Measurements from ENCODE around the gene SGPP1.
"Not testable (repeated sequence)": the region's sequence is repeated elsewhere in the genome, so short reads cannot be mapped to it uniquely, and the experiment has no call there.

SGPP1 gene

DNA sequence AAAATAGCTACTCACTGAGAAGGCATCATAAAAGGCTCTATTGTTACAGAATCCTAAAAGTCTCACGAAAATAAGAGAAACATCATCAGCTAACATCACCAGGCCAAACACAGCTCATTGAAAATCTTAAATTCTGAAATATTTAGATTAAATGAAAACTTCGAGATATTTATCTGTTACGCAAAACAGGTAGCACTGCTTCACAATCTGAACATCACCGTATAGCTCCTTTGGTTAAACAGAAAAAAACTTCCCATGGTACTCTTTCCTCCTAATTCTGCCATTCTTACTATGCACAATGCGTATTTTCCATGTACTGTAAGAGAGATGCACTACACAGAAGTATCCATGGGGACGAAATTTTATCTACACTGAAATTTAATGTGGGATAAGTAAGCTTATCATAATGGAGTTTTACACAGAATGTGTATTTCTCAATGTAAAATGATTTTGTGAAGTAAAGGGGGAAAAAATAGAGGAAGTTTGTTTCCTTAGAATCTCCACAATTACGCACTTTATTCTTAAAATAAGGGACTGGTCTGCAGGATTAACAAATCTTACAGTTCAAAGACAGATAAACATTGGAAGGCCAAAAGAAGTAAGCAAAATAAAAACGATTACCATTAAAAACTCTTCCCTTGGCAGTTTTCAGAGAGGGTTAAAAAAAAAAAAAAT lies 1.9 kb downstream of the SGPP1 start:
- peak overlapping the region; percentile 84 to 98 for H3K4me3 ChIP-seq (ENCODE audit: low read depth in 1 of 2, low read length in 2 of 2)
- peak overlapping the region; percentile 5 for H3K27ac ChIP-seq (ENCODE audit: low read length)
- no peaks in the 10 kb centered on the region for H3K9me3 ChIP-seq (ENCODE audit: control insufficient read depth in 1 of 2, low read length in 2 of 2)
- peaks cover 13% of the 10 kb centered on the region in 2 donors for H3K4me1 ChIP-seq (ENCODE audit: control insufficient read depth in 1 of 2, insufficient read depth in 2 of 2, low read length in 2 of 2)
- H3K36me3 ChIP-seq (ENCODE audit: control insufficient read depth in 1 of 2, insufficient read depth in 2 of 2, low read length in 2 of 2), result no peaks in the 10 kb centered on the region
- no peaks in the 10 kb centered on the region for H3K27me3 ChIP-seq (ENCODE audit: low read depth, low read length)

DNA sequence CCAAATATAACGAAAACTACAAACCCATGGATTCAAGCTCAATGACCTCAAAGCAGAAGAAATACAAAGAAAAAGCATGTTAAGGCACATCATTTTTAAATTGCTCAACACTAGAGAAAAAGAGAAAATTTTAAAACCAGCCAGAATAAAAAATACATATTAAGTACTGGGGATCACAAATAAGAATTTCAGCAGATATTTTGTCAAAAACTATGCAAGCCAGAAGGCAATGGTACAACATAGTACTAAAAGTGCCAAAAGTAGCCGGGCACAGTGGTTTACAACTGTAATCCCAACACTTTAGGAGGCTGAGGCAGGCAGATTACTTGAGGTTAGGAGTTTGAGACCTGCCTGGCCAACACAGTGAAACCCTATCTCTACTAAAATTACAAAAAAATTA lies 10.2 kb downstream of the SGPP1 start:
- Histone ChIP-seq H3K27ac (ENCODE audit: low read length) (no peak overlapping the region), H3K27me3 (ENCODE audit: low read depth, low read length) (no peaks in the 10 kb centered on the region), H3K9me3 (ENCODE audit: control insufficient read depth in 1 of 2, low read length in 2 of 2) (peaks cover 13 to 14% of the 10 kb centered on the region in 2 donors), H3K4me3 (ENCODE audit: low read depth in 1 of 2, low read length in 2 of 2) (no peak overlapping the region), H3K4me1 (ENCODE audit: control insufficient read depth in 1 of 2, insufficient read depth in 2 of 2, low read length in 2 of 2) (no peaks in the 10 kb centered on the region), H3K36me3 (ENCODE audit: control insufficient read depth in 1 of 2, insufficient read depth in 2 of 2, low read length in 2 of 2) (no peaks in the 10 kb centered on the region)

DNA sequence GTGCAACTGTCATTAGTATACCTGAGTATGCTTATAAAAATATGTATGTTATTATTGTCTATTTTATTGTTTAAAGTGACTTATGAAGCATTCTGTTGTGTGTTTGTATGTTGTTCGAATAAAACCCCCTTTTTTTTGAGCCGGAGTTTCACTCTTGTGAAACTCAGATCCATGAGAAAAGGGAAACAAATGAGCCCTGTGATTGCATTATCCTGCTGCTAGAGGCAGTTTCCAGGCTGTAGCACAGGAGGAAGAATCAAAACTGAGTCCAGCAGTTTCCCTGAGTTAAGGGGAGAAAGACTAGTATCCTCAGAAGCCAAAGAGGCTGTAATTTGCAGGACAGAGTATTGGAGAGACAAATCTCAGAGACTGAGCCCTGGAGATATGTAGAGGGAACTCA lies 12.5 kb downstream of the SGPP1 start:
- Histone ChIP-seq H3K27ac (ENCODE audit: low read length) (no peak overlapping the region), H3K4me3 (ENCODE audit: low read depth in 1 of 2, low read length in 2 of 2) (no peak overlapping the region), H3K9me3 (ENCODE audit: control insufficient read depth in 1 of 2, low read length in 2 of 2) (peaks cover 13 to 14% of the 10 kb centered on the region in 2 donors), H3K36me3 (ENCODE audit: control insufficient read depth in 1 of 2, insufficient read depth in 2 of 2, low read length in 2 of 2) (no peaks in the 10 kb centered on the region), H3K27me3 (ENCODE audit: low read depth, low read length) (no peaks in the 10 kb centered on the region), H3K4me1 (ENCODE audit: control insufficient read depth in 1 of 2, insufficient read depth in 2 of 2, low read length in 2 of 2) (peaks cover 0 to 3% of the 10 kb centered on the region in 2 donors)

DNA sequence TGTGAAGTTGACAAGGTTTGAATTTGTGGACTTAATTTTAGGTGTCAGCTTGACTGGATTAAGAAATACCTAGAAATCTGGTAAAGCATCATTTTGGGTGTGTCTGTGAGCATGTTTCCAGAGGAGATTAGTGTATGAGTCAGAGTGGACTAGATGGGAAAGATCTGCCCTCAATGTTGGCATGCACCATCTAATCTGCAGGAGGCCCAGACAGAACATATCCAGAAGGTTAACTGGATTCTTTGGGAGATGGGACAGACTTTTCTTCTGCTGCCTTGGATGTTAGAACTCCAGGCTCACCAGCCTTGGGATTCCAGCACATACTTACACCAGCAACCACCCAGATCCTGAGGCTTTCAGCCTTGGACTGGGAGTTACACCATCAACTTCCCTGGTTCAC lies 14.1 kb downstream of the SGPP1 start:
- Histone ChIP-seq H3K36me3 (ENCODE audit: control insufficient read depth in 1 of 2, insufficient read depth in 2 of 2, low read length in 2 of 2) (no peaks in the 10 kb centered on the region), H3K4me3 (ENCODE audit: low read depth in 1 of 2, low read length in 2 of 2) (no peak overlapping the region), H3K27ac (ENCODE audit: low read length) (no peak overlapping the region), H3K27me3 (ENCODE audit: low read depth, low read length) (no peaks in the 10 kb centered on the region), H3K4me1 (ENCODE audit: control insufficient read depth in 1 of 2, insufficient read depth in 2 of 2, low read length in 2 of 2) (peaks cover 0 to 3% of the 10 kb centered on the region in 2 donors), H3K9me3 (ENCODE audit: control insufficient read depth in 1 of 2, low read length in 2 of 2) (peaks cover 13 to 14% of the 10 kb centered on the region in 2 donors)

DNA sequence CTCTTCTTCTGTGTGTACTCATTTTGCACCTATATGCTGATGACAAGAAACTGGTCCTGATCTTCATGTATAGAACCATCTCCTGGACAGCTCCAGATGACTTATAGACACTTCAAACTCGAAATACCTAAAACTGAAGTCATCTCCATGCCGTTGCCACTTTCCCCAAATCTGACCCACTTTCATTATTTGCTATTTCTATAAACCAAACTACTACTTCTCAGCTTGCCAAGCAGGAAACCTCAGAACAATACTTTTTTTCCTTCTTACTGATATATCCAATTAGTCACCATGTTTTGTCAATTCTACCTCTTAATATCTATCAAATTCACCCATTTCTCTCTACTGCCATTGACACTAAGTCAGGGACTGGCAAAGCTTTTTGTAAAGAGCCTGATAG lies 14.8 kb downstream of the SGPP1 start:
- H3K4me3 ChIP-seq (ENCODE audit: low read depth in 1 of 2, low read length in 2 of 2), result no peak overlapping the region
- peaks cover 0 to 3% of the 10 kb centered on the region in 2 donors for H3K4me1 ChIP-seq (ENCODE audit: control insufficient read depth in 1 of 2, insufficient read depth in 2 of 2, low read length in 2 of 2)
- H3K27me3 ChIP-seq (ENCODE audit: low read depth, low read length), result no peaks in the 10 kb centered on the region
- H3K27ac ChIP-seq (ENCODE audit: low read length), result no peak overlapping the region
- no peaks in the 10 kb centered on the region for H3K36me3 ChIP-seq (ENCODE audit: control insufficient read depth in 1 of 2, insufficient read depth in 2 of 2, low read length in 2 of 2)
- peaks cover 8 to 12% of the 10 kb centered on the region in 2 donors for H3K9me3 ChIP-seq (ENCODE audit: control insufficient read depth in 1 of 2, low read length in 2 of 2)

DNA sequence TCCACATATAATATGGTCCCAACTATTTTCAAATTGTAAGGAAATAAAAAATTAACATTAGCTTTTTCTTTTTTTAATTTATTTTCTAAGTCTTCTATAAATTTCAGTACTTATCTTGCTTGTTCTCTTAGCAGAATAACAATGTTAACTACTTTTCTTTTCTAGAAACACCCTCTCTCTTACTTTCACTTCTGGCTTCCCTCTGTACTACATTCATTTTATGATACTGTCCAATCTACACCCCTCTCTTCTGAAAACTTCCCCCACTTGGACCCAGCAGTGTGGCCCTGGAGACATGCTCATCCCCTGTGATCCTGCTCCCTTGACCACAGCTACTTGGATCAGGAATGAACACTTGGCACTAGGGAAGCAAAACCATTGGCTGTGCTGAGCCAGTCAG lies 15.7 kb downstream of the SGPP1 start:
- Histone ChIP-seq H3K27ac (ENCODE audit: low read length) (no peak overlapping the region), H3K36me3 (ENCODE audit: control insufficient read depth in 1 of 2, insufficient read depth in 2 of 2, low read length in 2 of 2) (no peaks in the 10 kb centered on the region), H3K27me3 (ENCODE audit: low read depth, low read length) (no peaks in the 10 kb centered on the region), H3K4me3 (ENCODE audit: low read depth in 1 of 2, low read length in 2 of 2) (no peak overlapping the region), H3K9me3 (ENCODE audit: control insufficient read depth in 1 of 2, low read length in 2 of 2) (peaks cover 0 to 2% of the 10 kb centered on the region in 2 donors), H3K4me1 (ENCODE audit: control insufficient read depth in 1 of 2, insufficient read depth in 2 of 2, low read length in 2 of 2) (peaks cover 0 to 3% of the 10 kb centered on the region in 2 donors)

DNA sequence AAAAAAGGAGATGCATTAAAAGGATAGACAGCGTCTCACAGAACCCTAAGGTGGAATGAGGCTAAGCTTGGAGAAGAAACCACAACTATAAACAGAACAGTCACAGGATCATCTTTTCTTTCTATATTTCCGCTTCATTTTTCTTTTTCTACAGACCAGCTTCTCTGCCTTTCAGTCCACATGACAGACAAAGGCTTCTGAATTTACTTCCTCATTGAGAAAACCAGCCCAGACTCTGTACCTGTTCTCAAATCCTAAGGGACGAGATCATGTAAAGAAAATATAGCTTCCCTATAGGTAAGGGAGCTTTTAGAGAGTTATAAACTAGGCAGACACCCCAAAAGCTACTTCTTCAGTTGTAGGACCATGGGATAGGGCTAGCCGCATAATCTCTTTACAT lies 17.4 kb downstream of the SGPP1 start:
- no peak overlapping the region for H3K4me3 ChIP-seq (ENCODE audit: low read depth in 1 of 2, low read length in 2 of 2)
- peaks cover 0 to 3% of the 10 kb centered on the region in 2 donors for H3K4me1 ChIP-seq (ENCODE audit: control insufficient read depth in 1 of 2, insufficient read depth in 2 of 2, low read length in 2 of 2)
- H3K27me3 ChIP-seq (ENCODE audit: low read depth, low read length), result no peaks in the 10 kb centered on the region
- no peak overlapping the region for H3K27ac ChIP-seq (ENCODE audit: low read length)
- H3K36me3 ChIP-seq (ENCODE audit: control insufficient read depth in 1 of 2, insufficient read depth in 2 of 2, low read length in 2 of 2), result no peaks in the 10 kb centered on the region
- no peaks in the 10 kb centered on the region for H3K9me3 ChIP-seq (ENCODE audit: control insufficient read depth in 1 of 2, low read length in 2 of 2)

DNA sequence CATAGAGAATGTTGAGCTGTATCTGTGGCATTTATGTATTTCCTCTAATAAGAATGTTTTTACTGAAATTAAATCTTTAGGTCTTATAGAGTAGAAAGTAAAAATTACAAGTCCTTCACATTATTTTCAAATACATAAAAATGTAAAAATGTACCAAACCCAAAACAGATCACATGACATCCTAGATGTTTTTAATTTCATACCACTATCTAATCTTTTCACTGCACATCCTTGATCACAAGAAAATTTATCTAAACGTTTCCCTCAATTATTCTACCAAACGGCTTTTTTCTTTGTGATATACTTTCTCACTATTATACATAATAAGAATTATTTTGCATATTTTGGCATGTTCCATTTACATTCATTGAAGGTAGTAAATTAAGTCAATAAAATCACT lies 18.3 kb downstream of the SGPP1 start:
- no peak overlapping the region for H3K4me3 ChIP-seq (ENCODE audit: low read depth in 1 of 2, low read length in 2 of 2)
- H3K4me1 ChIP-seq (ENCODE audit: control insufficient read depth in 1 of 2, insufficient read depth in 2 of 2, low read length in 2 of 2), result peaks cover 0 to 3% of the 10 kb centered on the region in 2 donors
- H3K27me3 ChIP-seq (ENCODE audit: low read depth, low read length), result no peaks in the 10 kb centered on the region
- no peaks in the 10 kb centered on the region for H3K9me3 ChIP-seq (ENCODE audit: control insufficient read depth in 1 of 2, low read length in 2 of 2)
- no peaks in the 10 kb centered on the region for H3K36me3 ChIP-seq (ENCODE audit: control insufficient read depth in 1 of 2, insufficient read depth in 2 of 2, low read length in 2 of 2)
- no peak overlapping the region for H3K27ac ChIP-seq (ENCODE audit: low read length)

DNA sequence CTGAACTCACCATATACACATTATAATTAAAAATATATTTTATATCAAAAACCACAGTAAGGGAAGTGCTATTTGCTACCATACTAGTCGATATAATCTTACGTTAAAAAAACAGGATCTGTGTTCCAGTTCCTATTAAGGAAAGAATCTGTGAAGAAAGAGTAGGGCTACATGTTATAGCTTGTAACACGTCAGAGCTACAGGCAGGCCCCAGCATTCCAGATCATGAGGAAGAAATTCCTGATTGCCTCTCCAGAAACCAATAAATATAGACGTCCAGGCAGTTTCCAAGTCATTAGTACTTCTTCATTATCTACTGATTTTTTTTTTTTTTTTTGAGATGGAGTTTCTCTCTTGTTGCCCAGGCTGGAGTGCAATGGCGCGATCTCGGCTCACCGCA lies 20.6 kb downstream of the SGPP1 start:
- no peaks in the 10 kb centered on the region for H3K36me3 ChIP-seq (ENCODE audit: control insufficient read depth in 1 of 2, insufficient read depth in 2 of 2, low read length in 2 of 2)

DNA sequence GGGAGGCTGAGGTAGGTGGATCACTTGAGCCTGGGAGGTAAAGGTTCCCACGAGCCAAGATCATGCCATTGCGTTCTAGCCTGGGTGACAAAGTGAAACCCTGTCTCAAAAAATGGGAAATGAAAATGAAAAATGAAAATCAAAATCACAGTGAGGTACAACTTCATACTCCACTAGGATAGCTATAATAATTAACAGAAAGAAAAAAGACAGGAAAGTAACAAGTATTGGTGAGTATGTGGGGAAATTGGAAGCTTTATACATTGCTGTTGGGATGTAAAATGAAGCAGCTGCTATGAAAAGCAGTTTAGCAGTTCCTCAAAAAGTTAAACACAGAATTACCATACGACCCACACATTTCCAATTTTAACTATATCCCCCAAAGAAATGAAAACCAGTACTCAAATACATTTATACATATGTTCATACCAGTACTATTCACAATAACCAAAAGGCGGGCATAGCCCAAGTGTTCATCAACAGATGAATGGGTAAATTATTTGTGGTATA lies 22.2 kb downstream of the SGPP1 start:
- no peaks in the 10 kb centered on the region for H3K9me3 ChIP-seq (ENCODE audit: control insufficient read depth in 1 of 2, low read length in 2 of 2)
- no peaks in the 10 kb centered on the region for H3K27me3 ChIP-seq (ENCODE audit: low read depth, low read length)
- no peaks in the 10 kb centered on the region for H3K36me3 ChIP-seq (ENCODE audit: control insufficient read depth in 1 of 2, insufficient read depth in 2 of 2, low read length in 2 of 2)
- H3K4me3 ChIP-seq (ENCODE audit: low read depth in 1 of 2, low read length in 2 of 2), result no peak overlapping the region
- no peak overlapping the region for H3K27ac ChIP-seq (ENCODE audit: low read length)
- peaks cover 0 to 7% of the 10 kb centered on the region in 2 donors for H3K4me1 ChIP-seq (ENCODE audit: control insufficient read depth in 1 of 2, insufficient read depth in 2 of 2, low read length in 2 of 2)

More for the DNA sequence above, 20.6 kb downstream of the SGPP1 start:
- H3K27me3 ChIP-seq (ENCODE audit: low read depth, low read length), result no peaks in the 10 kb centered on the region
- H3K4me3 ChIP-seq (ENCODE audit: low read depth in 1 of 2, low read length in 2 of 2), result no peak overlapping the region
- no peak overlapping the region for H3K27ac ChIP-seq (ENCODE audit: low read length)
- peaks cover 0 to 2% of the 10 kb centered on the region in 2 donors for H3K4me1 ChIP-seq (ENCODE audit: control insufficient read depth in 1 of 2, insufficient read depth in 2 of 2, low read length in 2 of 2)
- no peaks in the 10 kb centered on the region for H3K9me3 ChIP-seq (ENCODE audit: control insufficient read depth in 1 of 2, low read length in 2 of 2)

DNA sequence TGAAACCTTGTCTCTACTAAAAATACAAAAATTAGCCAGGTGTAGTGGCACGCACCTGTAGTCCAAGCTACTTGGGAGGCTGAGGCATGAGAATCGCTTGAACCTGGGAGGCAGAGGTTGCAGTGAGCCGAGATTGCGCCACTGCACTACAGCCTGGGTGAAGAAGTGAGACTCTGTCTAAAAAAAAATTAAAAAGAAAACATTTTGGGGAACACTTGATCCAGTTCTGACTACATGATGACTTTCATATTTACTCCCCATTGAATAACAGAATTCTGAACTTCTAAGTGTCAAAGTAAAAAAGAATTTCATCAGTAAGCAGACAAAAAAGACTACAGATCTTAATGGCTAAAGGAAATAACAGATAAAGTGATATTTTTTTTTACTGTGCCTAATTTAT lies 25.3 kb downstream of the SGPP1 start:
- not testable (repeated sequence) for H3K36me3 ChIP-seq (ENCODE audit: control insufficient read depth in 1 of 2, insufficient read depth in 2 of 2, low read length in 2 of 2); H3K27ac ChIP-seq (ENCODE audit: low read length); H3K9me3 ChIP-seq (ENCODE audit: control insufficient read depth in 1 of 2, low read length in 2 of 2); H3K27me3 ChIP-seq (ENCODE audit: low read depth, low read length); H3K4me3 ChIP-seq (ENCODE audit: low read depth in 1 of 2, low read length in 2 of 2); H3K4me1 ChIP-seq (ENCODE audit: control insufficient read depth in 1 of 2, insufficient read depth in 2 of 2, low read length in 2 of 2)

Data from muscle layer of duodenum (tissue), 2 donors.